B cell (primary cell): ENCODE data around the gene SLC35F3. TPM values are rescaled to one million over a fixed set of nuclear protein-coding genes. Genes with fewer than 3 reads are reported as not detected.

Source experiments
- ATAC-seq: fragments of 200-7000 bp; cut with Tn5 transposase; one replicate; pipeline ENCODE4 v1.10.0; 2021; ENCODE audit warnings: low read depth, mild to moderate bottlenecking, moderate number of reproducible peaks, moderate library complexity
- CTCF ChIA-PET: fragments of 350-600 bp; sonication (Branson Sonifier 250); formaldehyde crosslinking; loops from one replicate; lab custom pipeline; 2021; ENCODE audit warnings: antibody characterized with exemption, inconsistent platforms; lab: Charles Lee
- POLR2A ChIA-PET: fragments of 350-600 bp; sonication (Branson Sonifier 250); formaldehyde crosslinking; loops from one replicate; lab custom pipeline; 2021; ENCODE audit warnings: antibody characterized with exemption; lab: Charles Lee
- DNase-seq: peaks from one replicate; pipeline ENCODE4 v3.0.0; 2013
- H2AFZ ChIP-seq: 2 replicates; pipeline ENCODE4 v1.6.1; 2012; ENCODE audit warnings: mild to moderate bottlenecking, low read depth, low read length; ENCODE audit not compliant: insufficient read depth, poor library complexity, severe bottlenecking
- H3K27ac ChIP-seq, 2 donors: 1 replicate in 1 of 2; 2 replicates in 1 of 2; pipeline ENCODE4 v1.5.1; 2012 to 2013; ENCODE audit warnings: low read length in 2 of 2, mild to moderate bottlenecking in 2 of 2, moderate library complexity in 1 of 2
- H3K27me3 ChIP-seq, 4 experiments: fragments of 200-600 bp in 1 of 4; sonication (generic) in 1 of 4; replicated peaks in 1 of 4; 1 replicate in 2 of 4; 2 replicates in 2 of 4; pipeline versions ENCODE4 v1.6.1 to v1.7.0; 2013 to 2016; ENCODE audit warnings: low read length in 3 of 4, mild to moderate bottlenecking in 2 of 4, mixed read lengths in 1 of 4, moderate library complexity in 1 of 4; ENCODE audit not compliant: insufficient read depth in 4 of 4, control insufficient read depth in 3 of 4; ENCODE audit errors: control extremely low read depth in 1 of 4
- H3K36me3 ChIP-seq, 2 experiments: replicated peaks in 1 of 2; 1 replicate in 1 of 2; 2 replicates in 1 of 2; pipeline versions ENCODE4 v1.6.1 to v1.7.1; 2013; ENCODE audit warnings: low read length in 1 of 2; ENCODE audit not compliant: insufficient read depth in 2 of 2, control insufficient read depth in 1 of 2; ENCODE audit errors: control extremely low read depth in 1 of 2, extremely low read depth in 1 of 2
- H3K4me1 ChIP-seq, 2 donors: fragments of 200-600 bp in 1 of 2; sonication (generic) in 1 of 2; 1 replicate in 1 of 2; 2 replicates in 1 of 2; pipeline versions ENCODE4 v1.5.1 to v1.6.1; 2013 to 2017; ENCODE audit warnings: low read length in 2 of 2; ENCODE audit not compliant: control insufficient read depth in 2 of 2, insufficient read depth in 2 of 2
- H3K4me2 ChIP-seq: replicated peaks from 2 replicates; pipeline ENCODE3; 2012; ENCODE audit warnings: mild to moderate bottlenecking, low read depth, low read length; ENCODE audit not compliant: poor library complexity, severe bottlenecking
- H3K4me3 ChIP-seq, 5 experiments: fragments of 200-600 bp in 1 of 5; sonication (generic) in 1 of 5; 1 replicate in 3 of 5; 2 replicates in 2 of 5; pipeline versions ENCODE4 v1.5.1 to v1.7.0; 2011 to 2016; ENCODE audit warnings: low read length in 4 of 5, mild to moderate bottlenecking in 4 of 5, low read depth in 2 of 5, control low read depth in 1 of 5, moderate library complexity in 1 of 5; ENCODE audit not compliant: insufficient read depth in 1 of 5; ENCODE audit errors: control extremely low read depth in 1 of 5, extremely low read depth in 1 of 5
- H3K79me2 ChIP-seq: fragments of 200-600 bp; sonication (generic); one replicate; pipeline ENCODE4 v1.6.0; 2016; ENCODE audit warnings: low read length; ENCODE audit not compliant: control insufficient read depth, insufficient read depth
- H3K9ac ChIP-seq: fragments of 200-600 bp; sonication (generic); 2 replicates; pipeline ENCODE4 v1.6.1; 2017; ENCODE audit warnings: mild to moderate bottlenecking, low read length, moderate library complexity
- H3K9me3 ChIP-seq, 3 donors: one replicate each; pipeline versions ENCODE4 v1.6.1 to v1.7.1; 2013; ENCODE audit warnings: low read length in 2 of 3; ENCODE audit not compliant: control insufficient read depth in 2 of 3, insufficient read depth in 1 of 3; ENCODE audit errors: control extremely low read depth in 1 of 3
- H4K20me1 ChIP-seq: 2 replicates; pipeline ENCODE4 v1.6.0; 2012; ENCODE audit warnings: mild to moderate bottlenecking, low read length; ENCODE audit not compliant: insufficient read depth, control insufficient read depth, poor library complexity, severe bottlenecking
- H3K27ac Mint-ChIP-seq: one replicate; pipeline ENCODE4 v1.8.0; 2021; ENCODE audit warnings: mixed read lengths
- H3K27me3 Mint-ChIP-seq: one replicate; pipeline ENCODE4 v1.8.0; 2021; ENCODE audit warnings: mixed read lengths
- H3K4me1 Mint-ChIP-seq: one replicate; pipeline ENCODE4 v1.8.0; 2021; ENCODE audit warnings: mixed read lengths
- H3K4me3 Mint-ChIP-seq: one replicate; pipeline ENCODE4 v1.8.0; 2021; ENCODE audit warnings: mixed read lengths
- H3K9me3 Mint-ChIP-seq: one replicate; pipeline ENCODE4 v1.8.0; 2022; ENCODE audit warnings: mixed read lengths; ENCODE audit not compliant: insufficient read depth
- EZH2 ChIP-seq: IDR thresholded peaks from 2 replicates; pipeline ENCODE4 v1.6.1; 2012; ENCODE audit warnings: borderline replicate concordance, low read depth, mild to moderate bottlenecking, moderate library complexity, low read length; ENCODE audit not compliant: insufficient read depth, poor library complexity, severe bottlenecking
- WGBS: methylation state at CpG from one replicate; pipeline ENCODE4 v1.1.5; 2013; ENCODE audit warnings: missing lambda C conversion rate; ENCODE audit not compliant: insufficient coverage; 5-methylcytosine and 5-hydroxymethylcytosine counted together
- intact Hi-C: fragments of 100-400 bp; cut with micrococcal nuclease; formaldehyde crosslinking; loops from one replicate; pipeline ENCODE4 v1.10.0; 2022
- polyA plus RNA-seq: library from polyadenylated mRNA; depleted of rRNA; stranded (reverse); fragments of >200 nt; gene quantifications from 2 replicates; pipeline ENCODE4 v1.2.3, GENCODE V29; 2012
- total RNA-seq, 2 donors: library from RNA; stranded (reverse); fragments of 120-200 nt in 1 of 2; gene quantifications; 1 replicate in 1 of 2; 2 replicates in 1 of 2; pipeline versions ENCODE4 v1.2.3 to v1.2.4, GENCODE V29; 2013 to 2022
- TF ChIP-seq, protein P1 (sequence below): fragments of 200-600 bp; IDR thresholded peaks from one replicate; pipeline ENCODE4 v1.8.0; 2022; ENCODE audit warnings: antibody characterized with exemption, mild to moderate bottlenecking

The SLC35F3 gene
- total and polyA plus RNA-seq, 2 donors (not counting 1 experiment from before 2014, with no cell fraction given): not detected

DNA sequence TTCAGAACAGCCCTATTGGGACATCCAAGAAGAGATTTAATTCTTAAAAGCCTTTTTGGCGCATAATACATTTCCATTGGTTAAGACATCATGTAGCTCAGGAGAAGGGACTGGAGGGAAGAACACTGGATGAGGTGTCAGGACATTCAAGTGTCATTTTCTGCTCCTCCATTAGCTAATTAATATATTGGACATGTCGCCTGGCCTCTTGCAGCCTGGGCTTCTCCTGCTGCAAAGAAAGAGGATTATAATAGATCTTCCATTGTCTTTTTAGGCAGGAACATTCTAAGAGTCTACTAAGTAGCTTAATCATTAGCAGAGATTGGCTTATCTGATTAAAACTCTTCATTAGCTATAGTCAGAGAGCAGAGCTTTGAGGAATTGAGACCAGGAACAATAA is 317.1 kb downstream of the SLC35F3 start:
- no peak overlapping the region for H3K27ac ChIP-seq
- no peaks in the 10 kb centered on the region for H3K27me3 ChIP-seq
- no peaks in the 10 kb centered on the region for H3K79me2 ChIP-seq
- H3K27me3 Mint-ChIP-seq: peaks cover 26% of the 10 kb centered on the region
- H3K27ac Mint-ChIP-seq: no peak overlapping the region
- H3K4me2 ChIP-seq: no peak overlapping the region
- POLR2A ChIA-PET: no interaction called here
- DNase-seq: no peak
- TF ChIP-seq, protein P1, sequence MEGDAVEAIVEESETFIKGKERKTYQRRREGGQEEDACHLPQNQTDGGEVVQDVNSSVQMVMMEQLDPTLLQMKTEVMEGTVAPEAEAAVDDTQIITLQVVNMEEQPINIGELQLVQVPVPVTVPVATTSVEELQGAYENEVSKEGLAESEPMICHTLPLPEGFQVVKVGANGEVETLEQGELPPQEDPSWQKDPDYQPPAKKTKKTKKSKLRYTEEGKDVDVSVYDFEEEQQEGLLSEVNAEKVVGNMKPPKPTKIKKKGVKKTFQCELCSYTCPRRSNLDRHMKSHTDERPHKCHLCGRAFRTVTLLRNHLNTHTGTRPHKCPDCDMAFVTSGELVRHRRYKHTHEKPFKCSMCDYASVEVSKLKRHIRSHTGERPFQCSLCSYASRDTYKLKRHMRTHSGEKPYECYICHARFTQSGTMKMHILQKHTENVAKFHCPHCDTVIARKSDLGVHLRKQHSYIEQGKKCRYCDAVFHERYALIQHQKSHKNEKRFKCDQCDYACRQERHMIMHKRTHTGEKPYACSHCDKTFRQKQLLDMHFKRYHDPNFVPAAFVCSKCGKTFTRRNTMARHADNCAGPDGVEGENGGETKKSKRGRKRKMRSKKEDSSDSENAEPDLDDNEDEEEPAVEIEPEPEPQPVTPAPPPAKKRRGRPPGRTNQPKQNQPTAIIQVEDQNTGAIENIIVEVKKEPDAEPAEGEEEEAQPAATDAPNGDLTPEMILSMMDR: no peak
- no peak for TF ChIP-seq EZH2
- H2AFZ ChIP-seq: no peak overlapping the region
- no peak overlapping the region for H3K4me3 ChIP-seq
- intact Hi-C loops: no loop called here
- no peaks in the 10 kb centered on the region for H3K4me1 ChIP-seq
- CTCF ChIA-PET: interaction anchor here (1.1 kb wide), 1 partner anchor 13 kb away, joined by 3 read pairs; no protein-coding TSS in a partner anchor
- WGBS: no CpG with 5 or more reads among the region's 2 CpGs
- H3K9ac ChIP-seq: no peak overlapping the region
- H3K9me3 ChIP-seq: no peaks in the 10 kb centered on the region
- H3K9me3 Mint-ChIP-seq: no peaks in the 10 kb centered on the region
- H3K4me1 Mint-ChIP-seq: no peaks in the 10 kb centered on the region
- no peaks in the 10 kb centered on the region for H4K20me1 ChIP-seq
- H3K36me3 ChIP-seq: no peaks in the 10 kb centered on the region
- ATAC-seq: no peak
- H3K4me3 Mint-ChIP-seq: no peak overlapping the region

GRCh38 chr1:234222561-234223280 is 318.2 kb downstream of the SLC35F3 start:
- no peaks in the 10 kb centered on the region for H4K20me1 ChIP-seq
- no peaks in the 10 kb centered on the region for H3K4me1 ChIP-seq
- no peaks in the 10 kb centered on the region for H3K9me3 Mint-ChIP-seq
- H3K4me3 ChIP-seq: no peak overlapping the region
- H3K27ac Mint-ChIP-seq: no peak overlapping the region
- POLR2A ChIA-PET: no interaction called here
- no peaks in the 10 kb centered on the region for H3K79me2 ChIP-seq
- no peaks in the 10 kb centered on the region for H3K9me3 ChIP-seq
- no peak overlapping the region for H3K4me2 ChIP-seq
- WGBS: 78% methylated on average over 4 of the region's 6 CpGs
- no peak overlapping the region for H2AFZ ChIP-seq
- CTCF ChIA-PET: interaction anchor here (0.6 to 1.2 kb wide), 2 partner anchors 9 to 111 kb away, joined by 3 read pairs; no protein-coding TSS in a partner anchor
- no peak overlapping the region for H3K9ac ChIP-seq
- peaks cover 0 to 2% (median 0%) of the 10 kb centered on the region in 4 experiments for H3K27me3 ChIP-seq
- intact Hi-C loops: no loop called here
- ATAC-seq (no peak), DNase-seq (no peak)
- no peak overlapping the region for H3K4me3 Mint-ChIP-seq
- H3K4me1 Mint-ChIP-seq: no peaks in the 10 kb centered on the region
- TF ChIP-seq, protein P1: no peak
- no peak for TF ChIP-seq EZH2
- no peak overlapping the region for H3K27ac ChIP-seq
- H3K36me3 ChIP-seq: no peaks in the 10 kb centered on the region
- H3K27me3 Mint-ChIP-seq: peaks cover 25% of the 10 kb centered on the region
